GM12874 (cell line): ENCODE measurements around the gene IRS4.

ENCODE experiments used
- CTCF ChIP-seq: IDR thresholded peaks from 2 replicates; pipeline ENCODE4 v1.5.1; 2011; ENCODE audit warnings: low read depth, mild to moderate bottlenecking, control low read depth, low read length, moderate library complexity; ENCODE audit not compliant: insufficient read depth

The IRS4 gene

DNA sequence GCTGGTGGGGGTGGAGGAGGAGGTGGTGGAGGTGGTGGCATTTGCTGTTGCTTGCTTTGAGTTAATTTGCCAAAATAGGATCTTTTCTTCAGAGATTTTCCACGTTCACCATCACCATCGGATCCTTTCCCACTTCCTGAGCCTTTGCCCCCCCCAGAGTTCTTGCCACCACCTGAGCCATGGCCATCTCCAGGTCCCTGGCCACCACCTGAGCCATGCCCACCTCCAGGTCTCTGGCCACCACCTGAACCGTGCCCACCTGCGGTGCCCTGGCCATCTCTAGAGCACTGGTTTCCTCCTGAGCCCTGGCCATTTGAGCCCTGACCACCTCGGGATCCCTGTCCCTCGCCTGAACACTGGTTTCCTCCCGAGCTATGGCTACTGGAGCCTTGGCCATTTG, 1.9 kb downstream of the IRS4 start:
- no peak for TF ChIP-seq CTCF

- no peak for TF ChIP-seq CTCF
These were observed 3.6 kb downstream of the IRS4 start for GRCh38 chrX:108732630-108733321.

DNA sequence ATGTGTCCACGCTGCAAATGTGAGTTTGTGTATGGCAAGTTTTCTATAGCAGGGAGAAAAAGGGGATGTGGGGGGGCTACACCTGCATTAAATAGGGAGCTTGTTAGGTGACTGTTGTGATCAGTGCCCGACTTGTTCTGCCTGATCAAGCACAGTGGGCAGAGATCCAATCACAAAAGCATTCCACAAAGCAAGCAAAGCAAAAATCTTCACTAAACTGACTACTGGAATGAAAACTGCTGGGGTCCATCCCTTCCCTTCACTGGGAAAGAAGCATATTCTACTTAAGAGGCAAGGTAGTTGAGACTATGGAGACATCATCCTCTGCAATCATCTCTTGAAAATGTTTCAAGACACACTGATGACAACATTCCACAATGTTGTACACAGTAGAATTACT, 5.2 kb downstream of the IRS4 start:
- no peak for TF ChIP-seq CTCF

DNA sequence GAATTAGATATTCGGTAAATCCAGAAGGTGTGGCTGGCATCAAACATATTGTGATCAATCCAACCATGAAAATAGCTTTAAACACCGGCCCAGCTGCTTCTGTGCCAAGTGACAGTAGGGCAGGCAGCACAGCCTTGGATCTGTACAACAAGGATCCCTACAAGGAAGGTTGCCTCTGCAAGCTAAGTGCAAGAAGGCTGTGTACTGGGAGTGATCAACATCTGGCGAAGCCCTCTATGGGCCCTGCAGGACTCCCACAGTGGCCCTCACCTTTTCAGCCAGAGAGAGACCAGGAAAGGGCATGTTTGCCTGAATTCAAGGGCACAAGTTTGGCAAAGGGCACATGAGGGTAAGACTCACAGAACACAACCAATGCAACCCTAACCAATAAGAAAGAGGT, 9.6 kb downstream of the IRS4 start:
- TF ChIP-seq CTCF = no peak

DNA sequence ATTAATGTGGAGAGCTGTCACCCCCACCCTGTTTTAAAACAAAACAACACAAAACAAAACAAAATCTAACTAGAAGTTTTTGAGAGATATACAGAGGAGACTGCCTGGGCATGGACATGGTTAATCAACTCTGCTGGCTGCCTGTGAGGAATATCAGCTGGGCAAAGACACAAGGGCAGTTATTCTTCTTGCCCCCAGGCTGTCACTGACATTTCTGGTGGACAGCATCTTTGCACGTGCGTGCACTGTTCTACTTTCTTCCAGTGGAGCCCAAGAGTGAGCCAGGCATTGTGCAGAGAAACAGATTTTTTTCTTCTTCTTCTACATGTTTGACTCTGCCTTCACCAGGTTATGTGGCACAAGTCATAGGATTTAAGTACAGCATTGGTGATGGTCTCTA, 13.8 kb downstream of the IRS4 start:
- no peak for TF ChIP-seq CTCF

DNA sequence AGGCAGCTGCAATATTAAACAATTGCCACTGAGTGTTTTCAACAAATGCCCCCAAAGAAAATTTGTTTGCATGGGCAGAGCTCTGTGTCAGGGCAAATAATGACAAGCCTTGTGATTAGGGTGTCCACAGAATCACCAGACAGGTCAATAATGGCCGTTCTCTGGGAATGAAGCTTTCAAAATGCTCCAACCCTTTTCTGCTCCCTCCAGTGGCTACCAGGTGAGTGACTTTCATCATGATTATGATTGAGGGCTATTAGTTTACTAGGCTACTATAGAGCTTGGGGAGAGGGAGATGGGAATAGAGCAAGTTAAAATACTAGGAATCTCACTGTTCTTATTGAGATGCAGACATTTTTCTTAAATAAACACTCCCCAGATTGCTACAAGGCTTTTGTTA, 23.5 kb downstream of the IRS4 start:
- no peak for TF ChIP-seq CTCF

- no peak for TF ChIP-seq CTCF
These were observed 31.5 kb downstream of the IRS4 start for GRCh38 chrX:108704839-108705238.
